Measurements from ENCODE around the gene PYGO1. TPM values are rescaled to one million over a fixed set of nuclear protein-coding genes. Genes with fewer than 3 reads are reported as not detected.

Gene PYGO1
- total RNA-seq, 1 experiment from 2014 or later: not detected

- DNase-seq (ENCODE audit: low spot score): no peak
Observed at GRCh38 chr15:55573224-55573623, 14.9 kb downstream of the PYGO1 start.

DNA sequence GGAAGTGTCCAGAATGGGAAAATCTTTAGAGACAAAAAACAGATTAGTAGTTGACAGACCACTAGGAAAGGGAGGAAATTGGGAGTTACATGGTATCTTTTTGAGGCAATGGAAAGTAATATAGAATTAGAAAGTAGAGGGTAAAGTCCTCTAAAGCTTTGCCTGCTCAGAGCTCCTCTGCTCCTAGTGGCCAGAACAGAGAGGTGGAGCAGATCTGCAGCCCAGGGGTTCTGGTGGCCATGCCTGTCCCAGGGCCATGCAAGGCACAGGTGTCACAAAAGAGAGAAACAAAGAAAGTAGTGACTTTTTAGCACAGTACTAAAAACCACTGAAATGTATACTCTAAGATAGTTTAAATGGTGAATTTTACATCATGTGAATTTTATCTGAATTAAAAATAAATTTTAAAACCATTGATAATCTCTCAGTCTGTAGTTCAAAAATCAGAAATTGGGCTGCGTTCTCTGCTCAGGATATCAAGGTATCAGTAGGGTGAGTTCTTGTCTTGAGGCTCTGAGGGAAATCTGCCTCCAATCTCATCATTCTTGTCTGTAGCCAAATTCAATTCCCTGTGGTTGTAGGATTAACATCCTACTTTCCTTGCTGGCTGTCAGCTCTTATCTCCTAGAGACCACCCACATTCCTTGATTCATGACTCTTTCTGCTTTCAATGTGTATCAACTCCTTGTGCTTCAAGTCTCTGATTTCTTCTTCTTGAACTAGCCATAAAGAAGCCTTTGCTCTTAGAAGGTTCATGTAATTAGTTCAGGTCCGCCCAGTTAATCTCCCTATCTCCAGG, 23.6 kb downstream of the PYGO1 start:
- DNase-seq (ENCODE audit: low spot score): peak; percentile 5

GRCh38 chr15:55562601-55563000, 25.5 kb downstream of the PYGO1 start:
- no peak for DNase-seq (ENCODE audit: low spot score)

DNA sequence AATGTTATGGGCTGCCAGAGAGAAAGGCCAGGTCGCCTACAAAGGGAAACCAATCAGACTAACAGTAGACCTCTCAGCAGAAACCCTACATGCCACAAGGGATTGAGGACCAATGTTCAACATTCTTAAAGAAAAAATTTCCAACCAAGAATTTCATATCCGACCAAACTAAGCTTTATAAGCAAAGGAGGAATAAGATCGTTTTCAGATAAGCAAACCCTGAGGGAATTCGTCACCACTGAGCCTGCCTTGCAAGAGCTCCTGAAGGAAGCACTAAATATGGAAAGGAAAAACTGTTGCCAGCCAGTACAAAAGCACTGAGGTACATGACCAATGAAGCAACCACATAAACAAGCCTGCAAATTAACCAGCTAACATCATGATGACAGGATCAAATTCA, 33.1 kb downstream of the PYGO1 start:
- no peak for DNase-seq (ENCODE audit: low spot score)

DNA sequence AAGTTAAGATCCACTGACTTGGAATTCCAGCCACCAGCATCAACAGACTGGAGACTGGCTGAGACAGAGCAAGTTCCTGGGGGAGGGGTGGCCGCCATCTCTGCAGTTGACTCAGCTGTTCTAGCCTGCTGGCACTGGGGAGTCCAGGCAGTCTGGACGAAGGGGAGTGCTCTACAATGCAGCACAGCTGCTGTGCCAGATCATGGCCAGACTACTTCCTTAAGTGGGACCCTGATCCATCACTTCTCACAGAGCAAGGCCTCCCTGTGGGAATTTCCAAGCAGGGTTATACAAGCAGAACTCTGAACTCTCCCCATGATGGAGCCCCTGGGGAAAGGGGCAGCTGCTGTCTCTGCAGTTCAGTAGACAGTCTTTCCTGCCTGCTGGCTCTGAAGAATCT, 35.2 kb downstream of the PYGO1 start:
- no peak for DNase-seq (ENCODE audit: low spot score)

GRCh38 chr15:55552451-55552850, 35.7 kb downstream of the PYGO1 start:
- no peak for DNase-seq (ENCODE audit: low spot score)

GRCh38 chr15:55549305-55549704, 38.8 kb downstream of the PYGO1 start:
- DNase-seq (ENCODE audit: low spot score): no peak

- no peak for DNase-seq (ENCODE audit: low spot score)
Observed at GRCh38 chr15:55546718-55547117, 41.4 kb downstream of the PYGO1 start.

- DNase-seq (ENCODE audit: low spot score): no peak
Observed at GRCh38 chr15:55535436-55535835, 52.7 kb downstream of the PYGO1 start.

DNA sequence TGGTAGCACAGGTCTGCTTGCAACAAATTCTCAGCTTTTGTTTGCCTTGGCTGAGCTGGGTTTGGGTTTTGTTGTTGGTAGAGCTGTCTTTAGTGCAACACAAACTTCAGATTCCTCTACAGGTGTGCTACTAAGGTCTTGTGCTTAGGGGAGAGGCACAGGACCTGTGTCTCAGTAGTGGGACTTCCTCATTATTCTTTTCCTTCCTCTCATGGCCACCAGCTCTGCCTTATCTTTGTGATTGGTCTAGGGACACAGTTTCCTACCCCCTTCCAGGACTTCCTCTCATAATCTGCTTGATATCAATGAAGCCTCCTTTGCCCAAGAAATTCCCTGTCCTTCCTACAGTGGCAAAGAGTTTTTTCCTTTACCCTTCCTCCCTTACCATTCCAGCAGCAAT, 55.2 kb downstream of the PYGO1 start:
- DNase-seq (ENCODE audit: low spot score): no peak

DNA sequence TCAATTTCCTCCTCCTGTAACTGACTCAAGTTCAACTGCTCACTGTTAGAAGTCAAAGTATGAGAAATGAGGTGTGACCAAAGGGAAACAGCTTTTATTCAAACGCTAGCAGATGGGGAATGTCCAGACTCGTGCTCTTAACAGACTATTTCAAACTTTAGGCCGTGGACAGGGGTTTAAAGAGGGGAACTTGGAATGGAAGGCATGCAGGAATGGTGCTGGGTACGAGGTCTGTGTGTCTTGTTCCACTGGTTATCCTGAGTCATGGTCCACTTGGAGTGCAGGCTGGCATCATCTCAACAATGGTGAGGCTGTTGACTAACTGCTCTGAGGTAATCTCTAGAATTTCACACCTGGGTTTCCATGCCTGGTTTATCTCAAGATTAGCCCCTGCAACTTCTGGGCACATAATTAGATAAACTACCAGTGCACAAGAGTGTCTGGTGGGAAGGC, 57.3 kb downstream of the PYGO1 start:
- no peak for DNase-seq (ENCODE audit: low spot score)

- DNase-seq (ENCODE audit: low spot score): no peak
Observed at GRCh38 chr15:55528812-55529211, 59.3 kb downstream of the PYGO1 start.

- no peak for DNase-seq (ENCODE audit: low spot score)
Observed at GRCh38 chr15:55527150-55527549, 61.0 kb downstream of the PYGO1 start.

GRCh38 chr15:55526559-55527036, 61.5 kb downstream of the PYGO1 start:
- DNase-seq (ENCODE audit: low spot score): peak; percentile 30

DNA sequence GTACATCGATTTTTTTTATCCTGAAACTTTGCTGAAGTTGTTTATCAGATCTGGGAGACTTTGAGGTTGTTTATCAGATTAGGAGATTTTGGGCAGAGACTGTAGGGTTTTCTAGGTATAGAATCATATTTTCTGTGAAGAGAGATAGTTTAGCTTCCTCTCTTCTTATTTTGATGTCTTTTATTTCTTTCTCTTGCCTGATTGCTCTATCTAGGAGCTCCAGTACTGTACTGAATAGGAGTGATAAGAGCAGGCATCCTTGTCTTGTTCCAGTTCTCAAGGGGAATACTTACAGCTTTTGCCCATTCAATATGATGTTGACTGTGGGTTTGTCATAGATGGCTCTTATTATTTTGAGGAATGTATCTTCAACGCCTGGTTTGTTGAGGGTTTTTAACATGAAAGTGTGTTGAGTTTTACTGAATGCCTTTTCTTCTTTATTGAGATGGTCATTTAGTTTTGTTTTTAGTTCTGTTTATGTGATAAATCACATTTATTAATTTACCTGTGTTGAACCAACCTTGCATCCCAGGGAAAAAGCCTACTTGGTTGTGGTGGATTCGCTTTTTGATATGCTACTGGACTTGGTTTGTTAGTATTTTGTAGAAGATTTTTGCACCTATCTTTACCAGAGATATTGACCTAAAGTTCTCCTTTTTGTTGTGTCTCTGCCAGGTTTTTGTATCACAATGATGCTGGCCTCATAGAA, 65.2 kb downstream of the PYGO1 start:
- DNase-seq (ENCODE audit: low spot score): no peak

DNA sequence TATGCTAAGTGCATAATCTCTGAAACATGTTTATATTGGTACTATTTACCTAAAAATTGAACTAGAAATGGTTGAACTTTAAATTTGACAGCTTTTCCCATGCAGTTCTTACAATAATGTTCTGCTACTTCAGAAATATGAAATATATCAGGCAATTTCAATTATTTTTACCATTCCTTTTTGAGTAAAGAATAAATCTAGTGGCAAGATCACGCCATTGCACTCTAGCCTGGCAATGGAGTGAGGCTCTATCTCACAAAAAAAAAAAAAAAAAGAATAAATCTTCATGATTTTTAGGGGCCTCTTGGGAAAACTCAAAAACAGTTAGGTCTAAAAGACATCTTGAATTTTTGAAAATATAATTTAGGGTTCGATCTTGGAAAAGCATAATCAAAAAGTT, 69.5 kb downstream of the PYGO1 start:
- DNase-seq (ENCODE audit: low spot score): no peak

DNA sequence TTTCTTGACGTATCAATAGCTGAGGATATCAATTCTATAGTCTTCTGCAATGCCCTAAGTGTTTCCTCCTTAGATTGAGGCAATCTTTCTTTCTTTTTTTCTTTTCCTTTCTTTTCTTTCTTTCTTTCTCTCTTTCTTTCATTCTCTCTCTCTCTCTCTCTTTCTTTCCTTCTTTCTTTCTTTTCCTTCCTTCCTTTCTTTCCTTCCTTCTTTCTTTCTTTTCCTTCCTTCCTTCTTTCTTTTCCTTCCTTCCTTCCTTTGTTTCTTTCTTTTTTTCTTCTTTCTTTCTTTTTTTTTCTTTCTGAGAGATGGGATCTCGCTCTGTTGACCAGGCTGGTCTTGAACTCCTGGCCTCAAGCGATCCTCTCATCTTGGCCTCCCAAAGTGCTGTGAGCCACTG, 70.1 kb downstream of the PYGO1 start:
- no peak for DNase-seq (ENCODE audit: low spot score)

DNA sequence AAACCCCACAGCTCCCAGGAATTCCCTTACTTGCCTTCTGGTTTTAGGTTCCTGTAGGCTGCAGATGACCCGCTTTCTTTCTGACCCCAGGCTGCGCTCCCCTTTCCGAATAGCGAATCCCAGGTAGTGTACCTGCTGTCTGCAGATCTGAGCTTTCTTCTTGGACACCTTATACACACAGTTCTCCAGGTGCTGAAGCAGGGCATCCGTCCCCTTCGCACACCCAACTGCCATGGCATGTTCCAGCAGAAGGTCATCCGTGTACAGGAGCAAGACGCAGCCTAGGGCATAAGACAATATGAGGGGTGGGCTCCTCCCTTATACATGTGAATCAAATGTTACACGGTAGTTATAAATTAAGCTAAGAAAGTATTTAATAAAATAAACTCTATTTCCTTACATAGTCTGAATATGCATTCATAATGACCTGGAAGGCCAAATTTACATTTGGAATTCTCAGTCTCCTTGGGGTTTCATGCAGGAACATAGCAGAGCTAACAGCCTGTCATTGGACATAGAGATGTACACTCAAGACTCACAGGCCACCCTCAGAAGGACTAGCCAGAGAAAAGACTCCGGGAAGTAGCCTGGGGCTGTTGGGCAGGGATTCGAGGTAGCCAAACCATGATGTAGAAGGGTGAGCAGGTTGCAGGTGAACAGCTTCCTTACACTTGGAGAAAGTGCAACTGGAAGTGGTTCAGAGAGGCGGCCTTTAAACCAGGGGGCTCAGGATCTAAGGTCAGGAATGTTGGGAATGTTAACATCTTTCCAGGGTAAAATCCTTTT, 72.0 kb downstream of the PYGO1 start:
- no peak for DNase-seq (ENCODE audit: low spot score)

- DNase-seq (ENCODE audit: low spot score): no peak
Observed at GRCh38 chr15:55515491-55515890, 72.7 kb downstream of the PYGO1 start.

- DNase-seq (ENCODE audit: low spot score): peak; percentile 66
Observed at GRCh38 chr15:55514414-55514850, 73.7 kb downstream of the PYGO1 start.

DNA sequence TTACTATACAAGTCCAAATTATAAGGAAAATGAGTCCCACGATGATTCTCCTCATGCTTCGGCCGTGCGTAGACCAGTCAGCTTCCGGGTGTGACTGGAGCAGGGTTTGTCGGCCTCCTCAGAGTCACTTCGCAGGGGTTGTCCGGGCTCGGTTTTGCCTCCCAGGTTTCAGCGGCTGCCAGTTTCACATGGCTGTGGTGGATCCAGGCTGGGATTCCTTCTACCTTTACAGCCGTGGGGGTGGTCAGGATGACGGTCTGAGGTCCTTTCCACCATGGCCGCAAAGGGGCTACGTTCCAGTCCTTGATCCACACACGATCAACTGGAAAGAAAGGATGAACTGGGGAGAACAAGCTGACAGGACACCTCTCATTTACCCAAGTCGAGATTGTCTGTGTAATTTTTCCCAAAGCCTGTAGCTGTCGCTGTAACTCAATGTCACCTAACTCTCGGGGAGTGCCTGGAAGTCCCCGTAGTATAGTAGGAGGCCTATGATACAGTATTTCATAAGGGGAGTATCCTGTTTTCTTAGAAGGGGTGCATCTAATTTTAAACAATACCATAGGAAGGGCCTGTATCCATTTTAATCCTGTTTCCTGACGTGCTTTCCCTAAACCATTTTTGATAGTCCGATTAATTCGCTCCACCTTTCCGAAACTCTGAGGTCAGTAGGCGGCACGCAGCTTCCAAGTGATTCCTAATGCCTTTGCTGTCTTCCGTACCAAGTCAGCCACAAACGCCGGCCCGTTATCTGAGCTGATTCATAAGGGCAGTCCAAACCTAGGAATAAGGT, 74.3 kb downstream of the PYGO1 start:
- peak; percentile 44 for DNase-seq (ENCODE audit: low spot score)

All from HT-29 (cell line).